ENCODE measurements around the gene SPATA46.

SPATA46 gene

GRCh38 chr1:162407539-162407938 lies 30.9 kb upstream of the SPATA46 start (continued):
- no peak for TF ChIP-seq ZBTB11 (tag by site-specific recombination; conservative IDR thresholded peaks at IDR 0.05; ENCODE audit: low read depth)
- TF ChIP-seq ZFP3 (tag by site-specific recombination; IDR thresholded peaks at IDR 0.05; ENCODE audit: low read depth), result no peak
- no peak for TF ChIP-seq ZNF184 (tag by site-specific recombination; IDR thresholded peaks at IDR 0.05)

- Histone ChIP-seq H3K4me1 (ENCODE audit: control insufficient read depth, insufficient read depth, low read length) (no peaks in the 10 kb centered on the region), H3K27ac (ENCODE audit: extremely low read depth, low read depth, low read length) (no peak overlapping the region), H3K9me3 (ENCODE audit: control insufficient read depth, insufficient read depth, low read depth, low read length) (no peaks in the 10 kb centered on the region), H3K36me3 (ENCODE audit: control insufficient read depth in 2 of 2, insufficient read depth in 1 of 2, low read length in 2 of 2) (no peaks in the 10 kb centered on the region), H3K4me3 (ENCODE audit: low read depth, low read length) (no peak overlapping the region)
- ChIA-PET POLR2A (no interaction called here), CTCF (interaction anchor here (0.6 to 1.0 kb wide), 2 partner anchors 15 to 365 kb away, joined by 3 to 6 read pairs; no protein-coding TSS in a partner anchor)
- TF ChIP-seq ZSCAN16 (tag by site-specific recombination; IDR thresholded peaks at IDR 0.05) (no peak), GFI1B (tag by site-specific recombination; IDR thresholded peaks at IDR 0.05) (no peak), ZNF785 (tag by site-specific recombination; IDR thresholded peaks at IDR 0.05) (no peak), ZNF366 (tag by site-specific recombination; conservative IDR thresholded peaks at IDR 0.05) (no peak), ZNF26 (tag by site-specific recombination; IDR thresholded peaks at IDR 0.05) (no peak), ZNF473 (tag by site-specific recombination; IDR thresholded peaks at IDR 0.05) (no peak), ZNF138 (tag by site-specific recombination; IDR thresholded peaks at IDR 0.05; ENCODE audit: borderline replicate concordance) (no peak), ZBTB49 (tag by site-specific recombination; IDR thresholded peaks at IDR 0.05; ENCODE audit: low read depth) (no peak), ZNF654 (tag by site-specific recombination; IDR thresholded peaks at IDR 0.05; ENCODE audit: low read depth) (no peak), ZNF518A (tag by site-specific recombination; conservative IDR thresholded peaks at IDR 0.05; ENCODE audit: low read depth) (no peak), GLIS2 (tag by site-specific recombination; IDR thresholded peaks at IDR 0.05) (no peak), OSR2 (tag by site-specific recombination; IDR thresholded peaks at IDR 0.05) (no peak), ZNF19 (tag by site-specific recombination; IDR thresholded peaks at IDR 0.05; ENCODE audit: low read depth) (no peak), ZNF324 (tag by site-specific recombination; IDR thresholded peaks at IDR 0.05) (no peak), ZNF302 (tag by site-specific recombination; IDR thresholded peaks at IDR 0.05; ENCODE audit: low read depth) (no peak)
These were observed 30.2 kb upstream of the SPATA46 start for GRCh38 chr1:162406811-162407210.

Measured in HEK293 (cell line).